GM21367 (cell line): ENCODE measurements around the gene MPZL3.

Source experiments
- ATAC-seq: cut with Tn5 transposase; IDR thresholded peaks from one replicate; pipeline ENCODE4 v1.9.1; 2021; ENCODE audit not compliant: unreplicated experiment

The MPZL3 gene

GRCh38 chr11:118232659-118233058 lies 19.5 kb downstream of the MPZL3 start:
- no peak for ATAC-seq

- ATAC-seq = no peak
Measured at GRCh38 chr11:118231461-118231860, 20.7 kb downstream of the MPZL3 start.

GRCh38 chr11:118230088-118230487 lies 22.1 kb downstream of the MPZL3 start:
- ATAC-seq = no peak

DNA sequence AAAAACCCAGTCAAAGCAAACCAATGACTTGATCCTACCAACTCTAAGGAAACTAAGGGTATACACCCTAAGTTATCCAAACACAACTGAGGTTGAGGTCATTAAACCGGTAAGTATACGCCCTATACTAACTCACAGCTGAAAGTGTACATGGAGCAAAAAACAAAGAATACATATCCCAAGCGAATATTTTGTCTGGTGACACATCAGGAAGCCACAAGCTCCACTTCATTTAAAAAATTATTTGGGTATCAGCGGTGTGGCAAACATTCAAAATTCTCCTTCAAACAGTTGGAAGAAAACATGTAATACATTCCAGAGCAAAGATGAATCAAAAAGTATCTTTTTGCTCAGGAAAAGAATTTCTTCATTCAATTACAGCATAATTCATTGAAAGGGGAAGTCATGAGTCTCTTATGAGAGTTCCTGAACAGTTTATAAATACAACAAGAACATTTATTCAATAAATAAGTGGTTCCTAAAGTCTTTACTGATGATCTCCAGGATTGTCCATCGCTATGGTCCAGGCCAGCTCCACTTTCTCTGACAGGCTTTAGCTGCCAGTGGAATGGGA lies 22.8 kb downstream of the MPZL3 start:
- no peak for ATAC-seq

DNA sequence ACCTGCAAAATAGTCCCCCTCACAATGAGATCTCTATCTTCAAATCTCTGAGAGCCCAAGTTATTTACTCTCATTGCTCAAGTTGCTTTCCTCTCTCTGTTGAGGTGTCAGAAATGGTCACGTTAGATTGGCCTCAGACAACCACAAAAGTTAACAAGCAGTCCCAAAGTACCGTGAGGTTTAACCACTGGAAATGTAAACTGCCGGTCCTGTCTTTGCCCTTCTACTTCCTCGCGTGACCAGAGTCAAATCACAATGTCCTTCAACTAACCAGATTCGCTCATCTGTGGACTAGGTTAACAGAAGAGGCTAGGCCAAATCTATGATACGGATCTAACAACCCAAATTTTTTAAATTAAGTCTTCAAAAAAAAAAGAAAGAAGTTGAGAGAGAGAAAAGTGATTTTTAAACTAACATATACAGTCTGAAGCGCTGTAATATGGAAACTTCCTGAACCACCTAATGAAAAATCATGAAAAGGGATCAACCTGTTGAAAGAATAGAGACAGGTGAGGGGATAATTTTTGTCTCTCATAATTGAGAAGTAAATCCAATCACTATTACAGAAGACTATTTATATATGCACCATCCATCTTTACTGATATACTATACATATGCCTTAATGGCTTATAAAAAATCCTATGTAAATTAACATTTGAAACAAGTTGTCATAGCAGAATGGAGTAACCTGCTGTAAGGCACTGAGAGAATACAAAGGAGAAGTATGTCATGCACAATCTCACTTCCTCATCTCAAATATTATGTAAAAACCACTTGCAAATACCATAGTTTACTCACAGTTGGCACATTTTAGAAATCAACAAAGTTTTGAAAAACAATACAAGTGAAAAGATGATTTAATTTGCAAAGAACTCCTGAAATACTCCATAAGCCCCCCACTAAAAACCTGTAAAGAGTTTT lies 24.0 kb downstream of the MPZL3 start:
- peak; percentile 56 for ATAC-seq

- no peak for ATAC-seq
Measured at GRCh38 chr11:118226781-118227180, 25.4 kb downstream of the MPZL3 start.

GRCh38 chr11:118226296-118226695 lies 25.9 kb downstream of the MPZL3 start:
- no peak for ATAC-seq

GRCh38 chr11:118224511-118225188 lies 27.5 kb downstream of the MPZL3 start, which contains the start of gene JAML:
Gene JAML (minus strand): TSS chr11:118225011. CDS start chr11:118214866, 10,145 bp downstream.
- ATAC-seq = no peak

DNA sequence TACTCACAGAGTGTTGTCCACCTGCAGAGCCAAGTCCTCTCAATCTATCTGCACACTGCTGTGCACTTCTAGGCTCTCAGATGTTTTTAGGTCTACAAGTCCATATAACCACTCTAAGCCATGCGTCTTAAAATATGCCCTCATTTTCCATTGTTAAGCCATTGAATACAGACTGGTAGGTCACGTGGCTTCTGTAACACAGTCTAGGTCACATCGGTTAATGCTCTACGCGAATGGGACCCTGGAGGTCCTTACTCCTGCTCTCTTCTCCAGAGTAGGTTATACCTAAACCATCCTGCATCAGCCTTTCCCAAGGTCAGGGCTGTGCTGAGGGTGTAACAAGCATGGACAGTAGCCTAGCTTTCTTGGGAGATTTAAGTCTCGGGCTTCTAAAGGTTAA lies 28.2 kb downstream of the MPZL3 start:
- ATAC-seq = no peak

DNA sequence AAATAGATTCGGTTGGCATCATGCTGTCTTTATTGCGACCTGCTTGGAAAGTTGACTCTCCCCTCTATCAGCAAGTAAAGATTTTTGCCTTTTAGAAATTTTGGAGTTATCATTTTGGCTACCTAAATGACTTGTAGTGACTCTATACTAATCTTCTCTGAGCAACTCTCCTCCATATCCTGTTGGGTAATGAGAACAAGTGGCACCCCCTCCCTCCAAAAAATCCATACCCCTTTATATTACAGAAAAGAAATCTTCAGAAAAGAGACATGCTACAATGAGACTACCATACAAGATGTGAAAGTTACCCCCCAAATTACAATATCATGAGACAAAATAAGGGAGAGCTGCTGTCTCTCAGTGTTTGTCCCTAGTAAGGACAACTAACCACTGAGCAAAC lies 28.6 kb downstream of the MPZL3 start:
- ATAC-seq = no peak

DNA sequence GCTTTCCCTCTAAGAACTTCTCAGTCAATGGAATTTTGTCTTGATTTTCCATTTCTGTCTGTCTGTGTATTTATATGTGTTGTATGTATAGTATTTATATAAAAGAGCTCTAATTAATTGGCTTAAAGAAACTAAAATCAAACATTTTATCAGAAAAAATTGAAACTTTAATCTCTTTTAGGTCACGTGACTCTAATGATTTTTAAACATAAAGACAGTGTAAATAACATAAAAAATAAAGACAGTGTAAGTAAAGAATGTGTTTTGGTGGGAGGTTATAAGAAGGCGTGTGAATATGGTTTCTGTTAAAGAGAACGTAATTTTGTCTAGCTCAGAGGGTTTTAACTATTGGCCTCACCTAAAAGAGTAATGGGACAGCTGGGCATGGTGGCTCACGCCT lies 29.7 kb downstream of the MPZL3 start:
- no peak for ATAC-seq

GRCh38 chr11:118221419-118221818 lies 30.7 kb downstream of the MPZL3 start:
- ATAC-seq = no peak

- no peak for ATAC-seq
Measured at GRCh38 chr11:118219732-118220131, 32.4 kb downstream of the MPZL3 start.

DNA sequence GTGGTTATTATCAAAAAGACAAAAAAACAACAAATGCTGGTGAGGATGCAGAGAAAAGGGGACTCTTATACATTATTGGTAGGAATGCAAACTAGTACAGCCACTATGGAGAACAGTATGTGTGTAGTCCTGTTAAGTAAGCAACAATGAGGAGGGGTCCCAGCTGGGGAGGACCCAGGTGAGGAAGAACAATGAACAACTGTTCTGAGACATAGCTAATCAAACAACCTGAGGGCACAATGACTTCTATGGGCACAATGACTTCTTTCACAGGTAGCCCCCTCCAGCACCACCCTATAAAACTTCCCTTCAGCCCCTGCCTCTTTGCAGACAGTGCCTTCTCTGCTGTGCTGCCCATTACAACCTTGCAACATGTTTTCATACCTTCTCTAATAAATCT lies 32.9 kb downstream of the MPZL3 start:
- no peak for ATAC-seq

GRCh38 chr11:118217575-118217974 lies 34.6 kb downstream of the MPZL3 start:
- ATAC-seq = no peak

GRCh38 chr11:118216621-118217481 lies 35.3 kb downstream of the MPZL3 start:
- ATAC-seq = no peak

- ATAC-seq = no peak
Measured at GRCh38 chr11:118215765-118216164, 36.4 kb downstream of the MPZL3 start.

GRCh38 chr11:118215262-118215661 lies 36.9 kb downstream of the MPZL3 start:
- ATAC-seq = no peak

GRCh38 chr11:118214210-118214914 lies 37.8 kb downstream of the MPZL3 start:
- ATAC-seq = no peak

DNA sequence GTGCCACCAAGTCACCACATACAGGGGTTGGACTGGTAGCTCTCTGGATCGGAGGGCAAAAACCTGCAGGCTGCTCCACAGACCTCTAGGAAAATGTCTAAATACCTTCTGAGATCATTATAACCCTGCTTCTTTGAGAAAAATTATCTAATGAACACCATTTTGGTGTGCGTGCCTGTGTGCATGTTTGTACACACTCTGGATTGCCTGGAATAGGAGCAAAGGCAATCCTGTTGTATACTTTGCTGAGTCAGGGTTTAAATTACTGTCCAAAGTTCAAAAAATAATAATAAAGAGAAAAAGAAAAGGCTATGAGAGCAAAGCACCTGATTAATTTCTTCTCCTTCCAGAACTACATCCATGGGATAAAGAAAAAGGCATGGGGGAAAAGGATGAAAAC lies 38.4 kb downstream of the MPZL3 start:
- no peak for ATAC-seq
